Keratinocyte (primary cell): ENCODE data around the gene CAMSAP1. TPM values are rescaled to one million over a fixed set of nuclear protein-coding genes. Genes with fewer than 3 reads are reported as not detected.

Source experiments
- DNase-seq: peaks from one replicate; pipeline ENCODE4 v3.0.0-alpha.2; 2011; ENCODE audit warnings: low read depth, missing footprints, low spot score
- FAIRE-seq: peaks from 2 replicates; lab custom pipeline; 2011; peaks lifted over from hg19 to GRCh38; lab: Jason Lieb, UNC
- H2AFZ ChIP-seq: 2 replicates; pipeline ENCODE4 v1.6.0; 2012; ENCODE audit warnings: low read length, control low read depth, inconsistent platforms; ENCODE audit not compliant: control insufficient read depth
- H3K27ac ChIP-seq: 2 replicates; pipeline ENCODE4 v1.5.1; 2011; ENCODE audit warnings: low read length; ENCODE audit not compliant: control insufficient read depth, insufficient read depth
- H3K27me3 ChIP-seq: 3 replicates; pipeline ENCODE4 v1.6.0; 2011; ENCODE audit warnings: low read length; ENCODE audit not compliant: control insufficient read depth, insufficient read depth; ENCODE audit errors: extremely low read depth
- H3K36me3 ChIP-seq, 2 experiments: 2 replicates in 1 of 2; 3 replicates in 1 of 2; pipeline ENCODE4 v1.5.1; 2011; ENCODE audit warnings: low read length in 2 of 2, mild to moderate bottlenecking in 1 of 2; ENCODE audit not compliant: control insufficient read depth in 2 of 2, insufficient read depth in 2 of 2; ENCODE audit errors: extremely low read depth in 1 of 2
- H3K4me1 ChIP-seq: 3 replicates; pipeline ENCODE4 v1.5.1; 2011; ENCODE audit warnings: low read length; ENCODE audit not compliant: control insufficient read depth, insufficient read depth; ENCODE audit errors: extremely low read depth
- H3K4me2 ChIP-seq: 3 replicates; pipeline ENCODE4 v1.6.0; 2011; ENCODE audit warnings: low read depth, low read length; ENCODE audit not compliant: control insufficient read depth, insufficient read depth; ENCODE audit errors: extremely low read depth
- H3K4me3 ChIP-seq, 3 experiments: fragments of 200-600 bp in 1 of 3; sonication (generic) in 1 of 3; 2 replicates in 2 of 3; 3 replicates in 1 of 3; pipeline ENCODE4 v1.5.1; 2011 to 2016; ENCODE audit warnings: low read length in 3 of 3, mild to moderate bottlenecking in 3 of 3, control low read depth in 2 of 3, inconsistent platforms in 1 of 3, low read depth in 1 of 3, mixed read lengths in 1 of 3, mixed run types in 1 of 3, moderate library complexity in 1 of 3; ENCODE audit not compliant: control insufficient read depth in 2 of 3, insufficient read depth in 2 of 3; ENCODE audit errors: extremely low read depth in 1 of 3
- H3K79me2 ChIP-seq: 2 replicates; pipeline ENCODE4 v1.6.0; 2012; ENCODE audit warnings: low read length; ENCODE audit not compliant: control insufficient read depth, insufficient read depth
- H3K9ac ChIP-seq: 3 replicates; pipeline ENCODE4 v1.6.0; 2011; ENCODE audit warnings: low read length; ENCODE audit not compliant: control insufficient read depth, insufficient read depth; ENCODE audit errors: extremely low read depth
- H3K9me1 ChIP-seq: 3 replicates; pipeline ENCODE4 v1.6.0; 2011; ENCODE audit warnings: low read length; ENCODE audit not compliant: control insufficient read depth, insufficient read depth; ENCODE audit errors: extremely low read depth
- H3K9me3 ChIP-seq: 2 replicates; pipeline ENCODE4 v1.5.1; 2012; ENCODE audit warnings: low read depth, low read length; ENCODE audit not compliant: control insufficient read depth
- H4K20me1 ChIP-seq: 3 replicates; pipeline ENCODE4 v1.6.0; 2011; ENCODE audit warnings: low read length; ENCODE audit not compliant: control insufficient read depth, insufficient read depth; ENCODE audit errors: extremely low read depth
- EZH2 ChIP-seq: IDR thresholded peaks from one replicate; pipeline ENCODE4 v1.6.1; 2012; ENCODE audit warnings: inconsistent platforms, mild to moderate bottlenecking, low read length, moderate library complexity
- dilution Hi-C: fragments of 300-500 bp; cut with MboI; formaldehyde crosslinking; loops from one replicate; pipeline ENCODE4 v1.7.0; 2020; ENCODE audit warnings: low sequenced_read_pairs; ENCODE audit not compliant: extremely low pct_ligation_motif_present
- polyA plus RNA-seq, 5 experiments: library from polyadenylated mRNA; depleted of rRNA in 3 of 5; stranded (reverse) in 3 of 5; stranded (forward) in 1 of 5; unstranded in 1 of 5; fragments of >200 nt; gene quantifications; 1 replicate in 1 of 5; 2 replicates in 3 of 5; 3 replicates in 1 of 5; pipeline versions ENCODE4 v1.2.1 to v1.2.3, GENCODE V29; 2011 to 2012; ENCODE audit warnings: missing spikeins in 2 of 5, low read depth in 1 of 5, low replicate concordance in 1 of 5
- TF ChIP-seq, protein P1 (sequence below), 3 experiments: IDR thresholded peaks in 1 of 3; conservative IDR thresholded peaks in 1 of 3; optimal IDR thresholded peaks in 1 of 3; 2 replicates in 2 of 3; 3 replicates in 1 of 3; pipeline versions ENCODE3 to v1.5.1; 2011; ENCODE audit warnings: low read length in 3 of 3, mild to moderate bottlenecking in 3 of 3, moderate library complexity in 2 of 3, control low read depth in 1 of 3, inconsistent platforms in 1 of 3; ENCODE audit not compliant: insufficient read depth in 2 of 3; ENCODE audit errors: extremely low read depth in 1 of 3

The CAMSAP1 gene
- polyA plus RNA-seq, 1 donor (not counting 4 experiments of a cell fraction or from before 2014, with no cell fraction given) = 8.3 TPM

DNA sequence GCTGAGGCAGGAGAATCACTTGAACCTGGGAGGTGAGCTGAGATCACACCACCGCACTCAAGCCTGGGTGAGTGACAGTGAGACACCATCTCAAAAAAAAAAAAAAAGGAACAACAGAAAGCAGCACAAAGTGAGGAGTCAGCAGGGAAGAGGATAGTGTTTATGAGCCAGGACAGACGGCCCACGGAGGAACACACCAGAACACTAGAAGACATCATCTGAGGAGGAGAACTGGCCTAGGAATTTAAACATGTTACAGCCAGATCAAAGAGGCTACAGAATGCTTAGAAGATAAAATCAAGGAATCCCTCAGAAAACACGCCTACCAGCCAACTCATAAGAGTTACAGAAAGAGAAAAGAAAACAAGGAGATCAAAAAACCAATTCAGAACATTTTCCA is 41.6 kb upstream of the CAMSAP1 start:
- FAIRE-seq (no peak), DNase-seq (no peak)
- Histone ChIP-seq H3K9me1 (no peaks in the 10 kb centered on the region), H3K27me3 (no peaks in the 10 kb centered on the region), H3K4me1 (peaks cover 43% of the 10 kb centered on the region), H3K9me3 (no peaks in the 10 kb centered on the region), H3K4me3 (no peak overlapping the region), H4K20me1 (no peaks in the 10 kb centered on the region), H3K36me3 (peaks cover 17 to 42% of the 10 kb centered on the region in 2 experiments), H3K9ac (no peak overlapping the region), H2AFZ (no peak overlapping the region), H3K4me2 (peak overlapping the region; percentile 32), H3K27ac (peak overlapping the region; percentile 95), H3K79me2 (peaks cover 1% of the 10 kb centered on the region)
- no peak for TF ChIP-seq EZH2
- TF ChIP-seq, protein P1, sequence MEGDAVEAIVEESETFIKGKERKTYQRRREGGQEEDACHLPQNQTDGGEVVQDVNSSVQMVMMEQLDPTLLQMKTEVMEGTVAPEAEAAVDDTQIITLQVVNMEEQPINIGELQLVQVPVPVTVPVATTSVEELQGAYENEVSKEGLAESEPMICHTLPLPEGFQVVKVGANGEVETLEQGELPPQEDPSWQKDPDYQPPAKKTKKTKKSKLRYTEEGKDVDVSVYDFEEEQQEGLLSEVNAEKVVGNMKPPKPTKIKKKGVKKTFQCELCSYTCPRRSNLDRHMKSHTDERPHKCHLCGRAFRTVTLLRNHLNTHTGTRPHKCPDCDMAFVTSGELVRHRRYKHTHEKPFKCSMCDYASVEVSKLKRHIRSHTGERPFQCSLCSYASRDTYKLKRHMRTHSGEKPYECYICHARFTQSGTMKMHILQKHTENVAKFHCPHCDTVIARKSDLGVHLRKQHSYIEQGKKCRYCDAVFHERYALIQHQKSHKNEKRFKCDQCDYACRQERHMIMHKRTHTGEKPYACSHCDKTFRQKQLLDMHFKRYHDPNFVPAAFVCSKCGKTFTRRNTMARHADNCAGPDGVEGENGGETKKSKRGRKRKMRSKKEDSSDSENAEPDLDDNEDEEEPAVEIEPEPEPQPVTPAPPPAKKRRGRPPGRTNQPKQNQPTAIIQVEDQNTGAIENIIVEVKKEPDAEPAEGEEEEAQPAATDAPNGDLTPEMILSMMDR (optimal IDR thresholded peaks at IDR 0.05 in 1 of 3, IDR thresholded peaks at IDR 0.05 in 1 of 3, conservative IDR thresholded peaks at IDR 0.05 in 1 of 3; ENCODE audit: extremely low read depth in 1 of 3, insufficient read depth in 2 of 3, low read length in 3 of 3) = no peak
- dilution Hi-C loops = no loop called here

DNA sequence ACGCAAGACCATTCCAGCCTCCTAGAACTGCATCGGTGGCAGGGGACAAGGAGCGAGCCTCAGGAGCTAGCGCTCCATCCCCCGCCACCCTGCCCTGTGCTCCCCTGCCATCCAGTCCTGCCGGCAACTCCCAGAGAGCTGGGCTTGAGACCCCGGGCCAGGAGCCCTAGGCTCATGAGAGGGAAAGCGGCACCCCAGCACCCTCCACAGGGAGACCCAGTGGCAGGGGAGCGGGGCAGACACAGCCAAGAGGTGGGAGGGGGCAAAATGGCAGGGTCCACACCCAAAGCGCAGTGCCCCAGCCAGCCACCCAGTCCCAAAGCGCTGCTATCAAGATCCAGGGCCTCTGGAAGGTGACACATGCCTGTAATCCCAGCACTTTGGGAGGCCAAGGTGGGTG is 41.1 kb upstream of the CAMSAP1 start:
- Histone ChIP-seq H3K27ac (no peak overlapping the region), H3K79me2 (peaks cover 1% of the 10 kb centered on the region), H2AFZ (no peak overlapping the region), H3K9ac (no peak overlapping the region), H3K27me3 (no peaks in the 10 kb centered on the region), H3K4me3 (no peak overlapping the region), H4K20me1 (no peaks in the 10 kb centered on the region), H3K4me1 (peaks cover 43% of the 10 kb centered on the region), H3K9me3 (no peaks in the 10 kb centered on the region), H3K4me2 (no peak overlapping the region), H3K9me1 (no peaks in the 10 kb centered on the region), H3K36me3 (peaks cover 18 to 44% of the 10 kb centered on the region in 2 experiments)
- dilution Hi-C loops = no loop called here
- FAIRE-seq (no peak), DNase-seq (no peak)
- TF ChIP-seq, protein P1 (optimal IDR thresholded peaks at IDR 0.05 in 1 of 3, IDR thresholded peaks at IDR 0.05 in 1 of 3, conservative IDR thresholded peaks at IDR 0.05 in 1 of 3; ENCODE audit: extremely low read depth in 1 of 3, insufficient read depth in 2 of 3, low read length in 3 of 3) = no peak
- no peak for TF ChIP-seq EZH2
